ENCODE data around the gene PIM3.

GRCh38 chr22:49954991-49955580 is 5.5 kb upstream of the PIM3 start:
- TF ChIP-seq, protein P1, sequence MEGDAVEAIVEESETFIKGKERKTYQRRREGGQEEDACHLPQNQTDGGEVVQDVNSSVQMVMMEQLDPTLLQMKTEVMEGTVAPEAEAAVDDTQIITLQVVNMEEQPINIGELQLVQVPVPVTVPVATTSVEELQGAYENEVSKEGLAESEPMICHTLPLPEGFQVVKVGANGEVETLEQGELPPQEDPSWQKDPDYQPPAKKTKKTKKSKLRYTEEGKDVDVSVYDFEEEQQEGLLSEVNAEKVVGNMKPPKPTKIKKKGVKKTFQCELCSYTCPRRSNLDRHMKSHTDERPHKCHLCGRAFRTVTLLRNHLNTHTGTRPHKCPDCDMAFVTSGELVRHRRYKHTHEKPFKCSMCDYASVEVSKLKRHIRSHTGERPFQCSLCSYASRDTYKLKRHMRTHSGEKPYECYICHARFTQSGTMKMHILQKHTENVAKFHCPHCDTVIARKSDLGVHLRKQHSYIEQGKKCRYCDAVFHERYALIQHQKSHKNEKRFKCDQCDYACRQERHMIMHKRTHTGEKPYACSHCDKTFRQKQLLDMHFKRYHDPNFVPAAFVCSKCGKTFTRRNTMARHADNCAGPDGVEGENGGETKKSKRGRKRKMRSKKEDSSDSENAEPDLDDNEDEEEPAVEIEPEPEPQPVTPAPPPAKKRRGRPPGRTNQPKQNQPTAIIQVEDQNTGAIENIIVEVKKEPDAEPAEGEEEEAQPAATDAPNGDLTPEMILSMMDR (IDR thresholded peaks at IDR 0.05), result no peak
- no peak for TF ChIP-seq POLR2A (IDR thresholded peaks at IDR 0.05)
